ENCODE measurements around the gene RANGAP1. TPM values are rescaled to one million over a fixed set of nuclear protein-coding genes. Genes with fewer than 3 reads are reported as not detected.

Gene RANGAP1
- total and polyA plus RNA-seq, 3 experiments from 2014 or later, result 26.9 to 182 (median 170) TPM

Other genes starting within 250 kb of the RANGAP1 start
- gene EP300, start 193.6 kb downstream of the RANGAP1 start, total RNA-seq, result 10 to 100 TPM; 52.0 to 56.7 TPM
- gene EP300, start 193.6 kb downstream of the RANGAP1 start, polyA plus RNA-seq, result 24.4 TPM
- 10 to 100 TPM; 54.4 to 55.9 TPM for gene L3MBTL2, start 80.9 kb downstream of the RANGAP1 start, total RNA-seq
- gene L3MBTL2, start 80.9 kb downstream of the RANGAP1 start, polyA plus RNA-seq, result 34.2 TPM
- gene CHADL, start 45.3 kb downstream of the RANGAP1 start, total RNA-seq, result under 1 TPM; 0.16 to 0.20 TPM
- 0.70 TPM for gene CHADL, start 45.3 kb downstream of the RANGAP1 start, polyA plus RNA-seq
- 10 to 100 TPM; 58.9 to 59.9 TPM for gene ZC3H7B, start 15.3 kb upstream of the RANGAP1 start, total RNA-seq
- gene ZC3H7B, start 15.3 kb upstream of the RANGAP1 start, polyA plus RNA-seq, result 1.5 TPM
- 1 to 10 TPM; 1.8 to 3.5 TPM for gene TEF, start 95.8 kb upstream of the RANGAP1 start, total RNA-seq
- gene TEF, start 95.8 kb upstream of the RANGAP1 start, polyA plus RNA-seq, result 5.3 TPM
- 10 to 100 TPM; 56.4 to 59.8 TPM for gene TOB2, start 160.6 kb upstream of the RANGAP1 start, total RNA-seq
- gene TOB2, start 160.6 kb upstream of the RANGAP1 start, polyA plus RNA-seq, result 24.8 TPM
- 100 to 1,000 TPM; 120 to 125 TPM for gene PHF5A, start 182.5 kb upstream of the RANGAP1 start, total RNA-seq
- 24.9 TPM for gene PHF5A, start 182.5 kb upstream of the RANGAP1 start, polyA plus RNA-seq
- 100 to 1,000 TPM; 112 to 114 TPM for gene ACO2, start 182.9 kb upstream of the RANGAP1 start, total RNA-seq
- 92.5 TPM for gene ACO2, start 182.9 kb upstream of the RANGAP1 start, polyA plus RNA-seq

Data from CD8-positive, alpha-beta memory T cell (primary cell).